ENCODE measurements around the gene APH1B.

APH1B gene

GRCh38 chr15:63254991-63255390 lies 22.4 kb upstream of the APH1B start:
- DNase-seq (ENCODE audit: low read depth, low spot score), result no peak
- H3K9ac ChIP-seq (ENCODE audit: insufficient read length, low read depth), result no peak overlapping the region
- peaks cover 8% of the 10 kb centered on the region for H3K36me3 ChIP-seq (ENCODE audit: insufficient read depth, insufficient read length, low read length)
- peaks cover 3% of the 10 kb centered on the region for H3K4me1 ChIP-seq (ENCODE audit: insufficient read depth, insufficient read length)
- no peaks in the 10 kb centered on the region for H3K27me3 ChIP-seq (ENCODE audit: insufficient read depth, insufficient read length)
- H3K4me3 ChIP-seq (ENCODE audit: insufficient read length, low read depth), result no peak overlapping the region
- no peak for TF ChIP-seq SUZ12 (IDR thresholded peaks at IDR 0.05; ENCODE audit: extremely low read depth, insufficient read depth, insufficient read length)
- no peak for TF ChIP-seq ZNF274 (IDR thresholded peaks at IDR 0.05; ENCODE audit: low read depth, low read length)
- TF ChIP-seq YY1 (IDR thresholded peaks at IDR 0.05; ENCODE audit: insufficient read depth, insufficient read length), result no peak
- H3K9me3 ChIP-seq (ENCODE audit: insufficient read depth, low read length), result peaks cover 11% of the 10 kb centered on the region

GRCh38 chr15:63255489-63255990 lies 21.9 kb upstream of the APH1B start:
- Histone ChIP-seq H3K36me3 (ENCODE audit: insufficient read depth, insufficient read length, low read length) (peaks cover 11% of the 10 kb centered on the region), H3K4me3 (ENCODE audit: insufficient read length, low read depth) (no peak overlapping the region), H3K9ac (ENCODE audit: insufficient read length, low read depth) (no peak overlapping the region), H3K9me3 (ENCODE audit: insufficient read depth, low read length) (peaks cover 11% of the 10 kb centered on the region), H3K4me1 (ENCODE audit: insufficient read depth, insufficient read length) (peaks cover 3% of the 10 kb centered on the region), H3K27me3 (ENCODE audit: insufficient read depth, insufficient read length) (no peaks in the 10 kb centered on the region)
- TF ChIP-seq YY1 (IDR thresholded peaks at IDR 0.05; ENCODE audit: insufficient read depth, insufficient read length) (no peak), ZNF274 (IDR thresholded peaks at IDR 0.05; ENCODE audit: low read depth, low read length) (no peak), SUZ12 (IDR thresholded peaks at IDR 0.05; ENCODE audit: extremely low read depth, insufficient read depth, insufficient read length) (no peak)
- DNase-seq (ENCODE audit: low read depth, low spot score), result no peak

- Histone ChIP-seq H3K27me3 (ENCODE audit: insufficient read depth, insufficient read length) (no peaks in the 10 kb centered on the region), H3K4me3 (ENCODE audit: insufficient read length, low read depth) (no peak overlapping the region), H3K36me3 (ENCODE audit: insufficient read depth, insufficient read length, low read length) (peaks cover 15% of the 10 kb centered on the region), H3K9me3 (ENCODE audit: insufficient read depth, low read length) (peaks cover 11% of the 10 kb centered on the region), H3K9ac (ENCODE audit: insufficient read length, low read depth) (peak overlapping the region; percentile 16), H3K4me1 (ENCODE audit: insufficient read depth, insufficient read length) (peaks cover 3% of the 10 kb centered on the region)
- peak; percentile 69 for DNase-seq (ENCODE audit: low read depth, low spot score)
- TF ChIP-seq SUZ12 (IDR thresholded peaks at IDR 0.05; ENCODE audit: extremely low read depth, insufficient read depth, insufficient read length), result no peak
- no peak for TF ChIP-seq YY1 (IDR thresholded peaks at IDR 0.05; ENCODE audit: insufficient read depth, insufficient read length)
- TF ChIP-seq ZNF274 (IDR thresholded peaks at IDR 0.05; ENCODE audit: low read depth, low read length), result no peak
These were observed 20.8 kb upstream of the APH1B start for GRCh38 chr15:63256433-63257274.

- H3K9ac ChIP-seq (ENCODE audit: insufficient read length, low read depth), result no peak overlapping the region
- H3K36me3 ChIP-seq (ENCODE audit: insufficient read depth, insufficient read length, low read length), result peaks cover 20% of the 10 kb centered on the region
- H3K4me3 ChIP-seq (ENCODE audit: insufficient read length, low read depth), result no peak overlapping the region
- no peak for DNase-seq (ENCODE audit: low read depth, low spot score)
- TF ChIP-seq YY1 (IDR thresholded peaks at IDR 0.05; ENCODE audit: insufficient read depth, insufficient read length), result no peak
- no peak for TF ChIP-seq ZNF274 (IDR thresholded peaks at IDR 0.05; ENCODE audit: low read depth, low read length)
- H3K9me3 ChIP-seq (ENCODE audit: insufficient read depth, low read length), result peaks cover 11% of the 10 kb centered on the region
- H3K4me1 ChIP-seq (ENCODE audit: insufficient read depth, insufficient read length), result peaks cover 3% of the 10 kb centered on the region
- no peaks in the 10 kb centered on the region for H3K27me3 ChIP-seq (ENCODE audit: insufficient read depth, insufficient read length)
These were observed 18.7 kb upstream of the APH1B start for GRCh38 chr15:63258658-63259057.

DNA sequence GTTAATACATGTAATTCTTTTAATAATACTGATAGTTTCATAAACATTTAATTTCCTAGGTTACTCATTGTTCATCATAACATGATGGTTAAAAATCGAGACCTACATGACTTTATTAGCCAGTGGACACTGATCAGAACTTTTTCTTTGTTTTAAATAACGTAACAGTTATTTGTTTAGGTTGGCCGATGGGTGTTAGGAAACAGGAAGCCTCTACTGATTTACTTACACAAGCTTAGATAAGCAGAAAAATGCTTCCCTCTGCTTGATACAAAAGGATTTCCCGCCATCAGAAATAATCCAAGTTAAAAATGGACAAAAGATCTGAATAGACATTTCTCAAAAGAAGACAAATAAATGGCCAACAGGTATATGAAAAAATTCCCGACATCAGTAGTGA lies 16.6 kb upstream of the APH1B start:
- Histone ChIP-seq H3K27me3 (ENCODE audit: insufficient read depth, insufficient read length) (no peaks in the 10 kb centered on the region), H3K4me1 (ENCODE audit: insufficient read depth, insufficient read length) (peaks cover 3% of the 10 kb centered on the region), H3K36me3 (ENCODE audit: insufficient read depth, insufficient read length, low read length) (peaks cover 25% of the 10 kb centered on the region), H3K4me3 (ENCODE audit: insufficient read length, low read depth) (no peak overlapping the region), H3K9ac (ENCODE audit: insufficient read length, low read depth) (no peak overlapping the region), H3K9me3 (ENCODE audit: insufficient read depth, low read length) (peaks cover 11% of the 10 kb centered on the region)
- no peak for DNase-seq (ENCODE audit: low read depth, low spot score)
- no peak for TF ChIP-seq ZNF274 (IDR thresholded peaks at IDR 0.05; ENCODE audit: low read depth, low read length)
- TF ChIP-seq YY1 (IDR thresholded peaks at IDR 0.05; ENCODE audit: insufficient read depth, insufficient read length), result no peak
- TF ChIP-seq SUZ12 (IDR thresholded peaks at IDR 0.05; ENCODE audit: extremely low read depth, insufficient read depth, insufficient read length), result no peak

DNA sequence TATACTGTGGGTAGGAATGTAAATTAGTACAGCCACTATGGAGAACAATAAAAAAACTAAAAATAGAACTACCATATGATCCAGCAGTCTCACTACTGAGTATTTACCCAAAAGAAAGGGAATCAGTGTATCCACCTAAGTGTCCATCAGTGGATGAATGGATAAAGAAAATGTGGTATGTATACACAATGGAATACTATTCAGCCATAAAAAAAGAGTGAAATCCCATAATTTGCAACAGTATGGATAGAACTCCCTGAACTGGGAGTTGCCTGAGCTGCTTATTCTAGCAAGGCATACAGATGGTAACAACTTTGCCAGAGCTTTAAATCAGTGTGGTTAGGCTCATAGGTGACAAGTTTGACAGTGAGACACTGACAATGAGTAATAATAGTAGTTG lies 16.1 kb upstream of the APH1B start:
- H3K27me3 ChIP-seq (ENCODE audit: insufficient read depth, insufficient read length), result no peaks in the 10 kb centered on the region
- no peak for TF ChIP-seq ZNF274 (IDR thresholded peaks at IDR 0.05; ENCODE audit: low read depth, low read length)
- TF ChIP-seq YY1 (IDR thresholded peaks at IDR 0.05; ENCODE audit: insufficient read depth, insufficient read length), result no peak
- TF ChIP-seq SUZ12 (IDR thresholded peaks at IDR 0.05; ENCODE audit: extremely low read depth, insufficient read depth, insufficient read length), result no peak
- H3K9me3 ChIP-seq (ENCODE audit: insufficient read depth, low read length), result peaks cover 11% of the 10 kb centered on the region
- H3K4me1 ChIP-seq (ENCODE audit: insufficient read depth, insufficient read length), result peaks cover 3% of the 10 kb centered on the region
- H3K4me3 ChIP-seq (ENCODE audit: insufficient read length, low read depth), result no peak overlapping the region
- H3K36me3 ChIP-seq (ENCODE audit: insufficient read depth, insufficient read length, low read length), result peaks cover 25% of the 10 kb centered on the region
- no peak overlapping the region for H3K9ac ChIP-seq (ENCODE audit: insufficient read length, low read depth)
- no peak for DNase-seq (ENCODE audit: low read depth, low spot score)

- Histone ChIP-seq H3K9me3 (ENCODE audit: insufficient read depth, low read length) (peaks cover 4% of the 10 kb centered on the region), H3K4me3 (ENCODE audit: insufficient read length, low read depth) (no peak overlapping the region), H3K9ac (ENCODE audit: insufficient read length, low read depth) (no peak overlapping the region), H3K4me1 (ENCODE audit: insufficient read depth, insufficient read length) (no peaks in the 10 kb centered on the region), H3K36me3 (ENCODE audit: insufficient read depth, insufficient read length, low read length) (peaks cover 25% of the 10 kb centered on the region), H3K27me3 (ENCODE audit: insufficient read depth, insufficient read length) (no peaks in the 10 kb centered on the region)
- TF ChIP-seq ZNF274 (IDR thresholded peaks at IDR 0.05; ENCODE audit: low read depth, low read length), result no peak
- TF ChIP-seq YY1 (IDR thresholded peaks at IDR 0.05; ENCODE audit: insufficient read depth, insufficient read length), result no peak
- no peak for TF ChIP-seq SUZ12 (IDR thresholded peaks at IDR 0.05; ENCODE audit: extremely low read depth, insufficient read depth, insufficient read length)
- DNase-seq (ENCODE audit: low read depth, low spot score), result no peak
These were observed 13.9 kb upstream of the APH1B start for GRCh38 chr15:63263519-63263918.
